T-helper 1 cell treated with Interleukin-12 subunit alpha and Interleukin-12 subunit beta and Interleukin-4 antibody, amounts not matched to agents 30 ng/mL and 1 ng/mL, for 36 hours (primary cell): ENCODE results near the gene HSD17B14. TPM values are rescaled to one million over a fixed set of nuclear protein-coding genes. Genes with fewer than 3 reads are reported as not detected.
"Not testable (repeated sequence)": the region's sequence is repeated elsewhere in the genome, so short reads cannot be mapped to it uniquely, and the experiment has no call there.

Experiments
- intact Hi-C: fragments of 100-400 bp; cut with micrococcal nuclease; formaldehyde crosslinking; loops from one replicate; pipeline ENCODE4 v1.15.1; 2024
- total RNA-seq: library from RNA; stranded (reverse); gene quantifications from 2 replicates; pipeline ENCODE4 v1.2.3, GENCODE V29; 2022

HSD17B14 gene
- total RNA-seq, 1 donor from 2014 or later, result 1.3 TPM

- intact Hi-C loops, result no loop called here
Measured at GRCh38 chr19:48768994-48769713, 67.1 kb downstream of the HSD17B14 start.

GRCh38 chr19:48768171-48768753, 68.0 kb downstream of the HSD17B14 start:
- intact Hi-C loops, result not testable (repeated sequence)

- intact Hi-C loops, result not testable (repeated sequence)
Measured at GRCh38 chr19:48765816-48766215, 70.5 kb downstream of the HSD17B14 start.

Other genes starting within 250 kb of the HSD17B14 start
- gene SPACA4, start 229.7 kb downstream of the HSD17B14 start, total RNA-seq, result not detected in 2 replicates
- 2.8 and 3.1 TPM in 2 replicates for gene FAM83E, start 221.4 kb downstream of the HSD17B14 start, total RNA-seq
- 1,358 and 1,391 TPM in 2 replicates for gene RPL18, start 217.3 kb downstream of the HSD17B14 start, total RNA-seq
- 32.7 and 41.5 TPM in 2 replicates for gene SPHK2, start 217.0 kb downstream of the HSD17B14 start, total RNA-seq
- 6.4 and 8.0 TPM in 2 replicates for gene DBP, start 199.1 kb downstream of the HSD17B14 start, total RNA-seq
- 6.6 and 8.8 TPM in 2 replicates for gene CA11, start 190.3 kb downstream of the HSD17B14 start, total RNA-seq
- 0.51 and 0.81 TPM in 2 replicates for gene NTN5, start 163.5 kb downstream of the HSD17B14 start, total RNA-seq
- not detected in 2 replicates for gene FUT2, start 140.5 kb downstream of the HSD17B14 start, total RNA-seq
- gene MAMSTR, start 116.8 kb downstream of the HSD17B14 start, total RNA-seq, result 1.4 and 1.6 TPM in 2 replicates
- 0.10 and 0.15 TPM in 2 replicates for gene RASIP1, start 95.9 kb downstream of the HSD17B14 start, total RNA-seq
- gene IZUMO1, start 89.6 kb downstream of the HSD17B14 start, total RNA-seq, result not detected in 2 replicates
- 0.29 and 0.54 TPM in 2 replicates for gene FUT1, start 83.8 kb downstream of the HSD17B14 start, total RNA-seq
- gene FGF21, start 81.0 kb downstream of the HSD17B14 start, total RNA-seq, result not detected in 2 replicates
- 55.1 and 56.3 TPM in 2 replicates for gene BCAT2, start 25.5 kb downstream of the HSD17B14 start, total RNA-seq
- 1.3 and 3.2 TPM in 2 replicates for gene PLEKHA4, start 32.1 kb upstream of the HSD17B14 start, total RNA-seq
- 37.9 and 38.1 TPM in 2 replicates for gene PPP1R15A, start 35.9 kb upstream of the HSD17B14 start, total RNA-seq
- gene TULP2, start 62.3 kb upstream of the HSD17B14 start, total RNA-seq, result not detected in 2 replicates
- 273 and 277 TPM in 2 replicates for gene NUCB1, start 63.8 kb upstream of the HSD17B14 start, total RNA-seq
- 0.34 TPM in 1 of 2 replicates, not detected in the other for gene DHDH, start 97.2 kb upstream of the HSD17B14 start, total RNA-seq
- gene BAX, start 118.4 kb upstream of the HSD17B14 start, total RNA-seq, result 376 and 407 TPM in 2 replicates
- gene FTL, start 128.8 kb upstream of the HSD17B14 start, total RNA-seq, result 1,064 and 1,113 TPM in 2 replicates
- 67.8 and 76.2 TPM in 2 replicates for gene GYS1, start 156.8 kb upstream of the HSD17B14 start, total RNA-seq
- 87.7 and 96.1 TPM in 2 replicates for gene RUVBL2, start 157.4 kb upstream of the HSD17B14 start, total RNA-seq
- not detected in 2 replicates for gene LHB, start 180.6 kb upstream of the HSD17B14 start, total RNA-seq
- gene CGB3, start 187.8 kb upstream of the HSD17B14 start, total RNA-seq, result not detected in 2 replicates
- not detected in 2 replicates for gene CGB2, start 195.4 kb upstream of the HSD17B14 start, total RNA-seq
- not detected in 2 replicates for gene CGB1, start 200.4 kb upstream of the HSD17B14 start, total RNA-seq
- not detected in 2 replicates for gene CGB5, start 207.4 kb upstream of the HSD17B14 start, total RNA-seq
- gene CGB8, start 212.6 kb upstream of the HSD17B14 start, total RNA-seq, result not detected in 2 replicates
- not detected in 2 replicates for gene CGB7, start 221.3 kb upstream of the HSD17B14 start, total RNA-seq
- gene NTF4, start 228.3 kb upstream of the HSD17B14 start, total RNA-seq, result not detected in 2 replicates
- gene KCNA7, start 236.2 kb upstream of the HSD17B14 start, total RNA-seq, result 0.07 TPM in 1 of 2 replicates, not detected in the other
- gene SNRNP70, start 249.0 kb upstream of the HSD17B14 start, total RNA-seq, result 233 and 234 TPM in 2 replicates